Keratinocyte (primary cell): ENCODE results near the gene AKT1.

Experiments used
- CTCF ChIP-seq, 3 experiments: IDR thresholded peaks in 1 of 3; conservative IDR thresholded peaks in 1 of 3; optimal IDR thresholded peaks in 1 of 3; 2 replicates in 2 of 3; 3 replicates in 1 of 3; pipeline versions ENCODE3 to v1.5.1; 2011; ENCODE audit warnings: low read length in 3 of 3, mild to moderate bottlenecking in 3 of 3, moderate library complexity in 2 of 3, control low read depth in 1 of 3, inconsistent platforms in 1 of 3; ENCODE audit not compliant: insufficient read depth in 2 of 3; ENCODE audit errors: extremely low read depth in 1 of 3
- EZH2 ChIP-seq: IDR thresholded peaks from one replicate; pipeline ENCODE4 v1.6.1; 2012; ENCODE audit warnings: inconsistent platforms, mild to moderate bottlenecking, low read length, moderate library complexity

GRCh38 chr14:104788161-104788818 lies 7.3 kb downstream of the AKT1 start:
- TF ChIP-seq CTCF (optimal IDR thresholded peaks at IDR 0.05 in 1 of 3, IDR thresholded peaks at IDR 0.05 in 1 of 3, conservative IDR thresholded peaks at IDR 0.05 in 1 of 3; ENCODE audit: extremely low read depth in 1 of 3, insufficient read depth in 2 of 3, low read length in 3 of 3) (no peak), EZH2 (no peak)
